A673 (cell line): Measurements from ENCODE around the gene TGFBR1. TPM values are rescaled to one million over a fixed set of nuclear protein-coding genes. Genes with fewer than 3 reads are reported as not detected.

ENCODE experiments used
- BruUV-seq: library from RNA; stranded (reverse); fragments of 400-500 nt; replicated peaks from 2 replicates; lab custom pipeline; 2021; lab: Mats Ljungman, UMichigan
- CTCF ChIA-PET: fragments of 300-600 bp; sonication (Branson Sonifier 250); formaldehyde crosslinking; loops from one replicate; lab custom pipeline; 2022; ENCODE audit warnings: antibody characterized with exemption; lab: Charles Lee
- POLR2A ChIA-PET: fragments of 300-600 bp; sonication (Branson Sonifier 250); formaldehyde crosslinking; loops from one replicate; lab custom pipeline; 2022; ENCODE audit warnings: antibody characterized with exemption; ENCODE audit not compliant: low non-redundant PET; lab: Charles Lee
- DNase-seq: peaks from one replicate; pipeline ENCODE4 v3.0.0-alpha.2; 2015; ENCODE audit warnings: low spot score
- H3K27ac ChIP-seq: fragments of 200-600 bp; sonication (generic); 2 replicates; pipeline ENCODE4 v1.5.1; 2016; ENCODE audit warnings: mixed run types, low read depth, mild to moderate bottlenecking, mixed read lengths, antibody characterized with exemption, low read length; ENCODE audit not compliant: poor library complexity, severe bottlenecking
- H3K27me3 ChIP-seq: fragments of 200-600 bp; sonication (generic); replicated peaks from 2 replicates; pipeline ENCODE4 v1.6.1; 2017; ENCODE audit warnings: mixed run types, low read depth, mild to moderate bottlenecking, mixed read lengths, antibody characterized with exemption, low read length; ENCODE audit not compliant: insufficient read depth, poor library complexity
- H3K36me3 ChIP-seq: fragments of 200-600 bp; sonication (generic); 2 replicates; pipeline ENCODE4 v1.6.1; 2016; ENCODE audit warnings: mixed run types, mild to moderate bottlenecking, mixed read lengths, antibody characterized with exemption, low read length; ENCODE audit not compliant: insufficient read depth, poor library complexity, severe bottlenecking
- H3K4me1 ChIP-seq: fragments of 200-600 bp; sonication (generic); 2 replicates; pipeline ENCODE4 v1.6.1; 2017; ENCODE audit warnings: mixed run types, mild to moderate bottlenecking, mixed read lengths, antibody characterized with exemption, low read length; ENCODE audit not compliant: insufficient read depth, poor library complexity, severe bottlenecking
- H3K4me3 ChIP-seq: fragments of 200-600 bp; sonication (generic); 2 replicates; pipeline ENCODE4 v1.5.1; 2016; ENCODE audit warnings: low read depth, mixed run types, mild to moderate bottlenecking, mixed read lengths, low read length; ENCODE audit not compliant: poor library complexity, severe bottlenecking
- H3K9me3 ChIP-seq: fragments of 200-600 bp; sonication (generic); 2 replicates; pipeline ENCODE4 v1.6.1; 2016; ENCODE audit warnings: mixed run types, low read depth, mild to moderate bottlenecking, mixed read lengths, antibody characterized with exemption, low read length; ENCODE audit not compliant: poor library complexity, severe bottlenecking
- CTCF ChIP-seq: fragments of 300-800, 200-600 bp; sonication (generic); conservative IDR thresholded peaks from 2 replicates; pipeline ENCODE4 v1.5.1; 2017; ENCODE audit warnings: low read depth, mild to moderate bottlenecking, antibody characterized with exemption, low read length, moderate library complexity, mixed read lengths
- EZH2 ChIP-seq: fragments of 200-600 bp; sonication (generic); IDR thresholded peaks from 2 replicates; pipeline ENCODE4 v1.6.1; 2017; ENCODE audit warnings: borderline replicate concordance, low read depth, mild to moderate bottlenecking, mixed read lengths, antibody characterized with exemption, low read length; ENCODE audit not compliant: poor library complexity, severe bottlenecking
- intact Hi-C: fragments of 100-400 bp; cut with micrococcal nuclease; formaldehyde crosslinking; loops from one replicate; pipeline ENCODE4 v1.10.0; 2022; ENCODE audit not compliant: unreplicated experiment
- total RNA-seq: library from RNA; stranded (reverse); gene quantifications from 2 replicates; pipeline ENCODE4 v1.2.3, GENCODE V29; 2021

Gene TGFBR1
- total RNA-seq, 1 experiment from 2014 or later, result 3.5 TPM

DNA sequence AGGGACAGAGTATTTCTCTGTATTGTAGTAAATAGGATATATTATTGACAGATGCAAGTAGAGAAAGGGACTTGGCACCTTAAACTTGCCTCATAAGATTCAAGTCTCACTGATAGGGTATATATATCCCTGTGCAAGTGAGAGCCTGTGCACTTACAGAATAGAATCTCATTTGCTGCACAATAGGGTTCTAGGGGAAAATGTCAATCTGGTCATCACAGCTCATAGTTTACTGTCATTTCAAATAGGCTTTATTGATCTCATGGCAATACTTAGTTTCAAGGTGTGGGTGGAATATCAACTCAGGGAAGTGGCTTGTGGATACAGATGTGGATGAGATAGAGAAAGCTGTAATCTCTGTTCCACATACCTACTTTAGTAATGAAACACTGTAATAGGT lies 42.3 kb downstream of the TGFBR1 start:
- no peak for DNase-seq
- H3K4me1 ChIP-seq, result no peaks in the 10 kb centered on the region
- no peaks in the 10 kb centered on the region for H3K27me3 ChIP-seq
- H3K4me3 ChIP-seq, result no peak overlapping the region
- H3K27ac ChIP-seq, result no peak overlapping the region
- intact Hi-C loops, result no loop called here
- H3K9me3 ChIP-seq, result no peaks in the 10 kb centered on the region
- H3K36me3 ChIP-seq, result no peaks in the 10 kb centered on the region
- CTCF ChIA-PET, result no interaction called here
- POLR2A ChIA-PET, result no interaction called here
- no TSS peak for BruUV-seq
- TF ChIP-seq CTCF (no peak), EZH2 (no peak)

GRCh38 chr9:99150451-99151171 lies 45.7 kb downstream of the TGFBR1 start:
- Histone ChIP-seq H3K9me3 (no peaks in the 10 kb centered on the region), H3K4me1 (no peaks in the 10 kb centered on the region), H3K27ac (no peak overlapping the region), H3K27me3 (peaks cover 2% of the 10 kb centered on the region), H3K4me3 (no peak overlapping the region), H3K36me3 (no peaks in the 10 kb centered on the region)
- TF ChIP-seq CTCF (no peak), EZH2 (no peak)
- intact Hi-C loops, result no loop called here
- CTCF ChIA-PET, result no interaction called here
- no TSS peak for BruUV-seq
- POLR2A ChIA-PET, result no interaction called here
- DNase-seq, result no peak

DNA sequence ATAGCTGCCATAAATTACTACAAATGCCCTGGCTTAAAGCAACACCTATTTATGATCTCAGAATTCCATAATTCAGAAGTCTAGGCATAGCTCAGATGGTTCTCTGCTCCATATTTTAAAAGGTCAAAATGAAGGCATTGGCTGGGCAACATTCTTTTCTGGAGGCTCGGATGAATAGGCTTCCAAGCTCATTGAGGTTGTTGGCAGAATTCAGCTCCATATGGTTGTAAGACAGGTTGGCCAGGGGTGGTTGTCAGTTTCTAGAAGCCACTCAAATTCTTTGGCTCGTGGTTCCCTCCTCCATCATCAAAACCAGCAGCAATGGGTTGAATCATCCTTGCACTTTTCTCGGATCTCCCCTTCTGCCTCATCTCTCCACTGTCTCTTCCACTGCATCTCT lies 49.4 kb downstream of the TGFBR1 start:
- Histone ChIP-seq H3K27me3 (peaks cover 16% of the 10 kb centered on the region), H3K27ac (no peak overlapping the region), H3K9me3 (no peaks in the 10 kb centered on the region), H3K4me1 (no peaks in the 10 kb centered on the region), H3K36me3 (no peaks in the 10 kb centered on the region), H3K4me3 (no peak overlapping the region)
- CTCF ChIA-PET, result no interaction called here
- TF ChIP-seq EZH2, result no peak
- no peak for TF ChIP-seq CTCF
- POLR2A ChIA-PET, result no interaction called here
- BruUV-seq, result no TSS peak
- intact Hi-C loops, result no loop called here
- DNase-seq, result no peak
